Omental fat pad (tissue), 4 donors: ENCODE data around the gene NTRK2. TPM values are rescaled to one million over a fixed set of nuclear protein-coding genes. Genes with fewer than 3 reads are reported as not detected.

Experiments used
- ATAC-seq: fragments of 150-250 bp; one replicate; pipeline ENCODE4 v1.9.1; 2016; ENCODE audit warnings: mild to moderate bottlenecking, moderate library complexity; ENCODE audit not compliant: low FRiP score
- DNase-seq: peaks from one replicate; pipeline ENCODE4 v3.0.0-alpha.2; 2019; ENCODE audit warnings: low spot score
- total RNA-seq, 4 donors: library from RNA; depleted of rRNA; stranded (reverse); fragments of >200 nt; gene quantifications; one replicate each; pipeline ENCODE4 v1.1.0, GENCODE V29; 2016
- TF ChIP-seq, protein P1 (sequence below), 3 donors: fragments of 450-650 bp; IDR thresholded peaks; one replicate each; pipeline ENCODE4 v1.5.1; 2016 to 2017; ENCODE audit warnings: antibody characterized with exemption in 3 of 3, mild to moderate bottlenecking in 3 of 3, moderate library complexity in 2 of 3

Gene NTRK2
- total RNA-seq, 4 donors from 2014 or later = 13.9 to 20.2 (median 16.1) TPM

DNA sequence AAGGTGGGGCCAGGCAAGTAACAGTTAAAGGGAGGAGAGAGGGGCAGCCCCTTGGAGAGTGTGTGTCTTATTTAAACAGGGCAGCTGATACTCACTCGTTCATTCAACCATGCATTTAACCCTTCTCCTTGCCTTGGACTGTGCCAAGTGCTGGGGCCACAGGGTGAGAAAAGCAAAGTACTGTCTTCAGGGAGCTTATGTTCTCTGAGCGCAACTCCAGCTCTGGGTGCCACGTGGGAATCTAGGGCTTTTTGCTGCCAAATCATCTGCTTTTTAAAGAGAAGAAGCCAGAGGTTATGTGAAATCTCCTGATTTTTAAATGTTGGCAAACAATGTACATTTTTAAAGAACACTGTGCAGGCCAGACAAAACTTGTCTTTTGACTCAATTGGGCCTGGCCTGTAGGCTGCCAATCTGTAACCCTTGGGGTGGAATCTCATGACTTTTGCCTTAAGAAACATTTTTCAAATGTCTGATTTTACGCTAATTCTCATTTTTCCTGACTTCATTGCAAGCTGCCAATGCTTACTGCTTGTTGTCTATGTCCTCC is 157.8 kb downstream of the NTRK2 start:
- TF ChIP-seq, protein P1, sequence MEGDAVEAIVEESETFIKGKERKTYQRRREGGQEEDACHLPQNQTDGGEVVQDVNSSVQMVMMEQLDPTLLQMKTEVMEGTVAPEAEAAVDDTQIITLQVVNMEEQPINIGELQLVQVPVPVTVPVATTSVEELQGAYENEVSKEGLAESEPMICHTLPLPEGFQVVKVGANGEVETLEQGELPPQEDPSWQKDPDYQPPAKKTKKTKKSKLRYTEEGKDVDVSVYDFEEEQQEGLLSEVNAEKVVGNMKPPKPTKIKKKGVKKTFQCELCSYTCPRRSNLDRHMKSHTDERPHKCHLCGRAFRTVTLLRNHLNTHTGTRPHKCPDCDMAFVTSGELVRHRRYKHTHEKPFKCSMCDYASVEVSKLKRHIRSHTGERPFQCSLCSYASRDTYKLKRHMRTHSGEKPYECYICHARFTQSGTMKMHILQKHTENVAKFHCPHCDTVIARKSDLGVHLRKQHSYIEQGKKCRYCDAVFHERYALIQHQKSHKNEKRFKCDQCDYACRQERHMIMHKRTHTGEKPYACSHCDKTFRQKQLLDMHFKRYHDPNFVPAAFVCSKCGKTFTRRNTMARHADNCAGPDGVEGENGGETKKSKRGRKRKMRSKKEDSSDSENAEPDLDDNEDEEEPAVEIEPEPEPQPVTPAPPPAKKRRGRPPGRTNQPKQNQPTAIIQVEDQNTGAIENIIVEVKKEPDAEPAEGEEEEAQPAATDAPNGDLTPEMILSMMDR (IDR thresholded peaks at IDR 0.05) = no peak
- no peak for ATAC-seq
- DNase-seq = no peak

DNA sequence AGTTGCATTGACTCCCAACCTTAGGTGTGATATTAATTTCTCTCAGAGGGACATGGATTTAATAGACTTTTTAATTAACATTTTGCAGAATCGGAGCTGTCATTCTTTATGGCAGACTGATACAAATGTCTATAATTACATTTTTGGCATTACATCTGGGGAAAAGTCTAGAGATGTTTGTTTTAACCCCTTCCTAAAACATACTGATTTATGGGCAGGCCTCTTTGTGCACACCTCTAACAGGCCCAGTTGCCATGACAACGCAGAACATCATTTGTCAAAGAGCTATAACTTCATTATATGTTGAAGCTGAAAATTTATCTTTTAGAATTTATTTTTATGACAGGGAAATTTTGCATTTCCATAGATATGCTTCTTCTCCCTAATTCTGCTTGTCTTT is 158.5 kb downstream of the NTRK2 start:
- ATAC-seq (no peak), DNase-seq (no peak)
- TF ChIP-seq, protein P1 (IDR thresholded peaks at IDR 0.05) = no peak

DNA sequence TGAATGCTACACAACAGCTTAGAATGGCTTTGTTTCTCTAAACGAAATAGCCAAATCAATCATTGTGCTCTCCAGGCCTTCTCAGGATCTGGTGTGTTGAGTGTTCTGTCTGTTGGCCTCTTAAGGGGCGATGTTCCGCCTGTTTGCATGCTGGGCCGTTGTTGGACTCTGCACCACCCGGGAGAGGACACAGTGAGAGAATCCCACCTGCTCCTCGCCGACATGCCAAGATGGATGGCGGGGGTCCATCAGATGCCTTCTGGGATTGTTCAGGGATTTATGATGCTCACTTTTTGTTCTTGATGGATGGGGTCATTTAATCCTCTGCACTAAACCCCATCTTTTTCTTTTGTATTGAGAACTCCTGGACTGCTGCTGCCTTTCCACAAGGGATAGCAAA is 159.9 kb downstream of the NTRK2 start:
- ATAC-seq = no peak
- no peak for DNase-seq
- TF ChIP-seq, protein P1 (IDR thresholded peaks at IDR 0.05) = no peak

DNA sequence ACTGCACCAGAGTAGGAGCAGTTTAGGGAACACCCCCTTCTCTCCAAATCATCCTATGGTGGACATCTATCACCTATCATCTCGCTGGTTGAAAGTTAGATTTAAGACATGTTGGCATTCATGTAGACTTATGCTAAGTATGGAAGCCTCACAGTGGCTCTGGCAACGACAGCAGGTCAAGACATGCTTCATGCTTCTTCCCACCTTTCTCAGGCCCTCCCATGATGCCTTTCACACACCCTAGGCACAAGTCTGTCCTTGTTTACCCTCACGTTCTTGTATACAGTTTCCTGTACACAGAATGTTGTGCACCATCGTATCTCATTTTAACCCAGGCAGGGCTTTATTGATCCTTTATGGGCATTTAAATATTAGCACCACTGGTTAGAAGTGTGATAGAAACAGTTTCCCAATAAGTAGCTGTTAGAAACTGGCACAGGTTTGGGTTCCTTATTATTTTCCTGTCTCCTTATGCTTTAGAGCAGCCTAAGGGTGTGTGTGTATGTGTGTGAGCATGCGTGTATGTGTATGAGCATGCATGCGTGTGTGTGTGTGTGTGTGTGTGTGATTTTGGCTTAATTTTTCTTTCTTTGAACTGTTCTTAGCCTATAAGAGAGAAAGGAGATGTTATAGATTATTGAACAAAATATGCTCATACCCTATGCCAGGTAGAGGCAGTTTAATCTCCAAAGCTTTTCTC is 160.6 kb downstream of the NTRK2 start:
- DNase-seq (no peak), ATAC-seq (no peak)
- TF ChIP-seq, protein P1 (IDR thresholded peaks at IDR 0.05) = no peak

DNA sequence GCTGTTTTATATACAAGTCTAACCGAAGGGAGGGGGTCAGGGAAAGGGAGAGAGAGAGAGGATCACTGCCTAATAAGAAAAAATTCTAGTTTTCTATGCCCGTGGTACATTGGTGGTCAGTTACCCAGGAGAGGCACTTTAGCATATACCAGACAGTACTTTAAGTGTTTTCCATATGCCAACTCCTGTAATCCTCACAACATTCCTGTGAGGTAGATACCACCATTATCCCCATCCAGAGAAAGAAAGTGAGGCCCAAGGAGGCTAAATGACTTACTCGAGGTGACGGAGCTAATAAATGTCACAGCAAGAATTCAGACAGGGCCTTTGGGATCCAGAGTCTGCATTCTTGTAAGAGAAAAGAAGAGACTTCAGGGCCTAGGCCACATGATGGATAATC is 161.8 kb downstream of the NTRK2 start:
- no peak for ATAC-seq
- TF ChIP-seq, protein P1 (IDR thresholded peaks at IDR 0.05) = no peak

DNA sequence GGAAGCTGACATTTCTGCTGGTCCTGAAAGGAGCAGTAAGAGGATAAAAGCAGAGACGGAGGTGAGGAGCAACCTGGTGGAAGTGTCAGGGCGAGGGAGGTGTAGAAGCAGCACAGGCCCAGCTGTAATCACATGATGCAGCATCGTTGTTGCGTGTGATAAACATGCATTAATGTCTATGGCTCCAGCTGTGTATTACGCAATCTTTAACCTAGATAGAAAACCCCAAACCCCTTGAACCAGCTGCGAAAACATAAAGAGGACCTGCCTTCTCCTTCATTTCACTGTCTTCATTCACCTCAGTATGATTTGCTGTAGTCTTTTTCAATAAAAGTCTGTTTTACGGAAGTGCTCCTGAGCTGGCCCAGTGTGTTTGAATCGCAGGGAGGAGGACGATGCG is 162.9 kb downstream of the NTRK2 start:
- DNase-seq = no peak
- TF ChIP-seq, protein P1 (IDR thresholded peaks at IDR 0.05) = no peak
- no peak for ATAC-seq

More for the DNA sequence above, 161.8 kb downstream of the NTRK2 start:
- DNase-seq = no peak

DNA sequence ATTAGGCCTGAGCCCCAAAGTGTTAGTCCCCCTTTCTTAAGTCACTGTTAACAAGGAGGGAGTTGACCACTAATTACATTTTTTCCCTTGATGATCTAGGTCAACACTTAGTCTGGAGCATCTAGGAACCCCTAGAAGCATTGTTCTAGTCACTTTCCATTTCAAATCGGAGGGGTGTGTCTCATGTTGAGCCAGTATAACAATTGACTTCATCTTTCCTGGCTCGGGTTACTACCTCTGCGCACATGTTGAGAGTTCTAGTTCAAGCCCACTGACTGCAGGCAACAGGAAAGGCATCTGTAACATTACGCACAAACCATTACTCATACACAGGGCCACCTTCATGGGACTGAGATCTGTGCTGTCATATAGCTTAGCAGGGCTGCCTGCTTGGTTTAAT is 164.9 kb downstream of the NTRK2 start:
- no peak for ATAC-seq
- TF ChIP-seq, protein P1 (IDR thresholded peaks at IDR 0.05) = no peak
- DNase-seq = no peak
